Activated naive CD4-positive, alpha-beta T cell treated with Interleukin-2 at 50 U/mL for 16 hours (primary cell): ENCODE data around the gene SOX6.

Experiments
- DNase-seq: peaks from one replicate; pipeline ENCODE4 v3.0.0-alpha.2; 2020

SOX6 gene

DNA sequence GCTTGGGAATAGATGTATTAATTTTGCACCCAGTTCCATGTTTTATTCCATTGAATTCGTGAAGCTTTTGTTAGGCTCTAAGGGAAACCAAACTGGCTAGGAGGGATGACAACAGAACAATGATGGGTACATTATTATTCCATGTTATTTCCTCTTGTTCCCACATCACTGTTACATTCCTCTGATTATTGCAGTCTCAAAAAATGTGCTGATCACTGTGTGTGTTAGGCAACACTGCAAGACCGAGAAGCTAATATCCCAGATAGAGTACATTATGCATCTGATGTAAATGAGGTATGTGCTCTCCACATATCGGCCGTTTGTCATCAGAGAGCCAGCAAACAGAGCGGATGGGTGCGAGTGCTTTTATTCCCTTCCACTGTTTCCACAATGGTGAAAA, 327.9 kb downstream of the SOX6 start:
- DNase-seq, result no peak

DNA sequence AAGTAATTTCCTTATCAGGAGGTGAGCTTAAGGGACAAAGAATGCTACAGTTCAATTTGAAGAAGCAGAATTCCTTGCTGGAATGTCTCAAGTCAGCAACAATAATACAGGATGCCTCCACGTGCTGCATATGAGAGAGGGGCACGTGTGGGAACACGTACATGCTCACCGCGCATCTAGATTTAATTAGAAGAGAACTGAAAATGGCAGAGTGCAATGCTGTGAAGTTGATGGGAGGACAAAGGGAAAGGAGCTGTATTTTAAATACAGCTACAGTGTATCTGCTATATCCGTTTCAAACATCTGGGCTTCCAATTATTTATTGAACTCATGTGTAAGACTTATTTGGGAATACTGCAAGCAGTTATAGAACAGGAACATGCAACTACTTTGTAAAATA, 328.7 kb downstream of the SOX6 start:
- DNase-seq, result no peak

DNA sequence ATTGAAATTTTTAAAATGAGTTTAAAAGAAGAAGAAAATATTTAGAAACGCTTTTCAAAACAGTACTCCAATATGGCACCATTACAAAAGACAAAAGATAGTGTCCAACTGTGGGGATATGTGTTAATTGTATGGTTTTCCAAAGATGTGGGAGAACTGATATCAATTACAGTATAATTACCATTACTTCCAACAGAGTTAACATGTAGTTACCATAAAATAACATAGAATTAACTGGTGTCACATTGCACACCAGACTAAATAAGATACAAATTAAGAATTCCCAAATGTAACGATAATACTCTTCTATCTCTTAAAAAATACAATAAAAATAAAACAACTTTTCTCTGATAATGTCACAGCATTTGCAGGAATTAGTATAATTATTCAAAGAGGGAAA, 329.5 kb downstream of the SOX6 start:
- DNase-seq, result no peak

DNA sequence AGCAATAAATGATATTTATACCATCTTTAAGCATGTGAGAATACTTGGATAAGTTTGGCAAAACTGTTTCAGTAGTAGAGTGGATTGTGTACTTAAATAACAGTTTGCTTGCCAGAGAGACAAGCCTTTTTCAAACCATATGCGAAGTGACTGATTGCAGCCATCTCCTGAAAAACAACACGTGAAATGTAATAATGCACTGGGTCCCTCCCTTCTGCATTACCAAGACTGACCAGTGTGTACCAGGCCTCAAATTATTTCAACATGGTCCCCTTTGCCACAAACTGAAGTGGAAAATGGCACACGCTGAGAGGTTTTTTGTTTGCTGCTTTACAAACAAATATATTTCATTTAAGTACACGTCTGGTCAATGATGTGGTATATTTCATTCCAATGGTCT, 337.4 kb downstream of the SOX6 start:
- no peak for DNase-seq

GRCh38 chr11:16016468-16016829, 339.9 kb downstream of the SOX6 start:
- no peak for DNase-seq

- no peak for DNase-seq
Observed at GRCh38 chr11:16015741-16016467, 340.4 kb downstream of the SOX6 start.

- DNase-seq, result no peak
Observed at GRCh38 chr11:16013649-16014275, 342.6 kb downstream of the SOX6 start.

DNA sequence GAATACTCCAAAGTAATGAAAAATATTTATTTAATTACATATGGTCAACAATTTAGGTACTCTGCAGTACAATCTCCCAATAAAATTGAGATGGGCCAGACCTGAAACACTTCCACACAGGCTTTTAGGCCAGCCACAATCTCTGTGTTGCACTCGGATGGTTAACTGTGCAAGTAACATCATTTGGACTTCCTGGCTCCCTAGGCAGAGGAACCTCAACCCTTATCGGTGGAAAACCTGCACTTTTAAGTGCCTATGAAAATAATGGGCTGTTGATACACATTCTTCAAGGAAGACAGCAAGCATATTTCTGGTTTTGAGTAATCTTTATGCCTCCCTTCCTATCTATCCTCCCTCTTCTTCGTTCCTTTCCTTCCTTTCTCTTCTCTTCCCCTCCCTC, 343.1 kb downstream of the SOX6 start:
- DNase-seq, result no peak

GRCh38 chr11:16012125-16012751, 344.1 kb downstream of the SOX6 start:
- DNase-seq, result no peak

- no peak for DNase-seq
Observed at GRCh38 chr11:16011396-16011795, 344.9 kb downstream of the SOX6 start.

DNA sequence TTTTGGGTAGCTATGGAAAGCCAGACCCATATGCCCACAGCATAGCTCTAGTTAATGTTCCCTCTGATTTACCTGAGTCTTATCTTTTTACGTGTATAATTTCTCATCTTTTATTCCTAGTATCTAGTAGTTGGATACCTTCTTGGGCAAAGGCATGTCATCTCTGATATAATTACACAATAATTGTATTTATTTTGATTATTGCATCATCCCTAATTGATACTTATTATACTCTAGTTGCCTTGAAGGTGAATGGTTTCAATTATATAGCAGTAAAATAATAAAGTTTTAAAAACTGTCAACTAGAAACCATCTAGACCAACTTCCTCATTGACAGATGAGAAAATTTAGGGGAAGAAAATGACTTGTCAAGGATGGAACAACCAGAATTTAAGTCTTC, 347.3 kb downstream of the SOX6 start:
- DNase-seq, result no peak

DNA sequence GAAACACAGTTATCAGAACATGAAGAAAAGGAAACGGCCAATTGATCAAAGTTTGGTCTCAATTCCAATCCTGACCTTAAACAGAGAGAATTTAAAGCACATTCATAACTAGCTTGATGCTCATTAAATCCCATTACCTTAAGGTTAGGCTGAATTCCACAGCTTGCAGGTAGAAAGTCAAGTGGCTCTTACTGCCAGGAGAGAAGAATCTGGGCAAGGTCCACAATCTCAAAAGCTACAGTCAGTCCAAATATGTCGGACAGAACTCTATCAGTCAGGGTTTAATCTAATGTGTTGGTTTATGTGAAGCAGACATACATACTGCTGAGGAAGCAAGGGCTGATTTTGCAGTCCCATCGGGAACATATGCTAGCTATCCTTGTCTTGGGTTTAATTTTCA, 348.8 kb downstream of the SOX6 start:
- DNase-seq, result no peak

GRCh38 chr11:16002942-16003341, 353.4 kb downstream of the SOX6 start:
- no peak for DNase-seq

GRCh38 chr11:16001899-16002426, 354.4 kb downstream of the SOX6 start:
- no peak for DNase-seq

GRCh38 chr11:16001044-16001568, 355.2 kb downstream of the SOX6 start:
- DNase-seq, result no peak

- DNase-seq, result no peak
Observed at GRCh38 chr11:16000065-16000464, 356.3 kb downstream of the SOX6 start.

DNA sequence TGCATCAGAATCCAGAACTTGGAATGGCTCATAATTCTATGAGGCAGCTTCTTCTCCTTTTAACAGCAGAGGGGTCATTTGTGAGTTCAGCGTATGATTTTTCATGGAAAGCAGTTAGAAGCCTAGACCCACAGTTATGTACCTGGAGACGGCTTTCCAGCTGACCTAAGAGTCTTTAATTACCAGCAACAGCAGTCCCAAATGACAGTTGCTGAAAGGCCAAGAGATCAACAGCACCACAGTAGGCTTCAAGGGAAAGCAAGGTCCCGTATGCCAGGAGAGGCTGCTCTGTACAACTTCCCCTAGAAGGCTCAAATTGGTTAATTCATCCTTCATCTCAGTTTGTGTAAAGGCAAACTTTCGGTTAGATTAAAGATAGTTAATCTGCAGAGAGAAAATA, 363.0 kb downstream of the SOX6 start:
- DNase-seq, result no peak

DNA sequence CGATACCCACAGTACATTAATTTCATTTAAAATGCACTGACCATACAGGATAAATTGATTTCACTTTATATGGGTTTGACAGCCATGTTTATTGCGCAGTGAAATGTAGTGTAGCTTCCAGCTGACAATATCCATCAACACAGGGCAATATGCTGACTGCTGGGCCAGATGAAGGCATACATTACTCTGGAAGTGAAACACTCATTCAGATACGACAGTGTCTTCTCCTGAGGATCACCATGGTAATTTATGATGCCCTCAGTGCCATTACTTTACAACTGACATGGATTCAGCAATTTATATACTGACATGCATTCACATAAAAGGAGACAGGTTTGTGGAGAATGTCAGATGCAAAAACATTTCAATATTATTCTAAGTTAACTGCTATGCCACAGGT, 365.1 kb downstream of the SOX6 start:
- DNase-seq, result no peak

GRCh38 chr11:15989685-15990084, 366.7 kb downstream of the SOX6 start:
- DNase-seq, result no peak

DNA sequence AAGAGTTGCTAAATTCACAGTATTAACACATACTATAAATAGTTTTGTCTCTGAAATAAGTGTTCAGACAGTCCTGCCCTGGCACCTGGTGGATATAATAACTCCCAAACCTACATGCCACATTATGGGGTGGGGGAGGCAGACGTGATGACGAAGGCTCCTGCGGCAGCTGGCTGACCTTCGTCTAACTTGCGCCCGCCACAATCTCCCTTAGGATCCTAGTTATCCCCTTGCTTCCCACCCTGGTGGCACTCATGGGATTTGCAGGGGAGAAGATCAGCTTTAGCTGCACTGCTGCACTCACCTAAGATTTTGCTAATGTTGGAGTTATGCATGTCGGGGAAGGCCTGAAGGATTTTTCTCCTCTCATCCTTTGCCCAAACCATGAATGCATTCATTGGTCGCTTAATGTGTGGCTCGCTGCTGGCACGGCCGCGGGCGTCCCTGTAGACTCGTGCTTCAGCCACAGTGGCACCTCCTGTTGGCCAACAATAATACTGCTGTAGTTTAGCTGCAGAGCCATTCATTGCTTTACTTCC, 367.6 kb downstream of the SOX6 start:
- no peak for DNase-seq

GRCh38 chr11:15988016-15988550, 368.3 kb downstream of the SOX6 start:
- DNase-seq, result no peak

DNA sequence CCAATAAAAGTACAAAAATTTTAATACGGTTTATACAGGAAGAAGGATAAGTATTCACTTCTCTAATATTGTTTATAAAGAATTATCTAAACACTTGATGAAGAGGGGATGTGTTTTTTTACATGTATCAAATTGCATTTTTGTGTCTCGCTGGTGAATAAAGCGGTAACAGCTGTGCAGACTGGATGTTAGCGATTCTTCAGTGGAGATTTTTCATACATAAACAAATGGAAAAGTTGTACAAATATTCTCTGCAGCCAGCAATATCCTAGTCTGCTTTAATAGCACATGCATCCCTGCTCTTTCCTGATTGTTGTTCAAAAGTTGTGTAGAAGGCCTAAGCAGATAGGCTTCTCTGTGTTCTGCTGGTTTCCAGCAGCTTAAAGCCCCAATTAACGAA, 369.3 kb downstream of the SOX6 start:
- no peak for DNase-seq

DNA sequence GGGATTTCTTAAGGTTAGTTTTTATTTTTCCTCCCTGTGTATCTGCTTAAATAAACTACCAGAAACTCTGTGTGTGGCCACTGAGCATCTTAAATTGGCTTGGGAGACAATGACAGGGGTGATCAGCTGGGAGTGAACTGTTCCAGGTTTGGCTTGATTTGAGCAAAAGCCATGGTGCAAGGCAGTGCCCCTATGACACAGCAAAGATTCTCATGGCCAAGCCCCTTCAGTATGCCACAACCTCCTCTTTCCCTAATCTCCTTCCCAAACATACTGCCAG, 370.5 kb downstream of the SOX6 start:
- DNase-seq, result no peak
